ENCODE data around the gene CHRM2.

CHRM2 gene

GRCh38 chr7:136878878-136879277 lies 10.4 kb downstream of the CHRM2 start:
- H3K4me3 Mint-ChIP-seq = no peak overlapping the region
- no peaks in the 10 kb centered on the region for H3K4me1 Mint-ChIP-seq
- H3K9me3 Mint-ChIP-seq = no peaks in the 10 kb centered on the region
- no peaks in the 10 kb centered on the region for H3K36me3 Mint-ChIP-seq
- no peak overlapping the region for H3K27ac Mint-ChIP-seq
- H3K27me3 Mint-ChIP-seq = no peaks in the 10 kb centered on the region

DNA sequence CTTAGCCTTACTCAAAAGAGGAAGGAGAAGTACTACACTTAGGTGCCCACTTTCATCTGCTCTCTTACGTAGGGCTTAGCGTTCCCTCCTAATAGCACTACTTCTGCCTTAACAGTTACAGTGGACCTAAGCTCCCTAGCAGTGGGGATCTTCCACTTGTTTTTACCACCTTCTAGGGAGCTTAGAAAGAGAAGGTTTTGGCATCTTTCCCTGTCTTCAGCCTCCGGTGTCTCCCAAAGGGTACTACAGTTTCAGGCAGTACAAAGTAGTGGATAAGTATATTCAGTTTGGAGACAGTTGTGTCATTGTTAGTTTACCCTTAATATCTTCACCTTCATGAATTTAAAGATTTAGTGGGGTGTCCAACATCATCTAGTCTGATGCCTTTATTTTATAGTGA lies 14.6 kb downstream of the CHRM2 start:
- Mint-ChIP-seq H3K36me3 (no peaks in the 10 kb centered on the region), H3K27me3 (no peaks in the 10 kb centered on the region), H3K4me1 (no peaks in the 10 kb centered on the region), H3K4me3 (no peak overlapping the region), H3K27ac (no peak overlapping the region), H3K9me3 (no peaks in the 10 kb centered on the region)

- H3K36me3 Mint-ChIP-seq = no peaks in the 10 kb centered on the region
- no peak overlapping the region for H3K4me3 Mint-ChIP-seq
- H3K4me1 Mint-ChIP-seq = no peaks in the 10 kb centered on the region
- no peaks in the 10 kb centered on the region for H3K27me3 Mint-ChIP-seq
- no peak overlapping the region for H3K27ac Mint-ChIP-seq
- no peaks in the 10 kb centered on the region for H3K9me3 Mint-ChIP-seq
Measured at GRCh38 chr7:136884492-136884891, 16.0 kb downstream of the CHRM2 start.

- no peaks in the 10 kb centered on the region for H3K4me1 Mint-ChIP-seq
- no peak overlapping the region for H3K27ac Mint-ChIP-seq
- H3K27me3 Mint-ChIP-seq = no peaks in the 10 kb centered on the region
- no peak overlapping the region for H3K4me3 Mint-ChIP-seq
- no peaks in the 10 kb centered on the region for H3K9me3 Mint-ChIP-seq
- no peaks in the 10 kb centered on the region for H3K36me3 Mint-ChIP-seq
Measured at GRCh38 chr7:136887317-136887716, 18.9 kb downstream of the CHRM2 start.

GRCh38 chr7:136890399-136890798 lies 21.9 kb downstream of the CHRM2 start:
- H3K4me1 Mint-ChIP-seq = no peaks in the 10 kb centered on the region
- H3K27me3 Mint-ChIP-seq = no peaks in the 10 kb centered on the region
- no peaks in the 10 kb centered on the region for H3K9me3 Mint-ChIP-seq
- no peak overlapping the region for H3K4me3 Mint-ChIP-seq
- no peaks in the 10 kb centered on the region for H3K36me3 Mint-ChIP-seq
- H3K27ac Mint-ChIP-seq = no peak overlapping the region

GRCh38 chr7:136891850-136892249 lies 23.4 kb downstream of the CHRM2 start:
- Mint-ChIP-seq H3K27me3 (no peaks in the 10 kb centered on the region), H3K27ac (no peak overlapping the region), H3K4me1 (no peaks in the 10 kb centered on the region), H3K4me3 (no peak overlapping the region), H3K9me3 (no peaks in the 10 kb centered on the region), H3K36me3 (no peaks in the 10 kb centered on the region)

GRCh38 chr7:136894789-136895188 lies 26.3 kb downstream of the CHRM2 start:
- Mint-ChIP-seq H3K9me3 (no peaks in the 10 kb centered on the region), H3K27me3 (no peaks in the 10 kb centered on the region), H3K4me1 (no peaks in the 10 kb centered on the region), H3K4me3 (no peak overlapping the region), H3K36me3 (no peaks in the 10 kb centered on the region), H3K27ac (no peak overlapping the region)

DNA sequence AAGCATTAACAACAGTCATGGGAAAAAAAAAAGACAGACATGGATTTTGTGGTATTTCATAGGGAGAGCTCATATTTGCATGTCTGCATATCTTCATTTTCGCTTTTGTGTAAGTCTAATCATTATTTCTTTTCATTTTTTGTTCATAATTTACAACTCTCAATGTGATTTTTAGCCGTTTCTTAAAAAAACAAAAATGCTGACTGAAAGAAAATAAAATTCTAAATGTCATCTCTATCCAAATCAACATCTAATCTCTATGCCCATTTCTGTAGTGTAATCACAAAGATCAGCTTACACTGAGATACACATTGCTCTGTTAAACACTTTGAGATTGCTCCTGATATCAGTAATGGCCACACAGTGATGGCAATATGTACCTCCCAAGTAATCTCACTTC lies 29.2 kb downstream of the CHRM2 start:
- Mint-ChIP-seq H3K27ac (no peak overlapping the region), H3K36me3 (no peaks in the 10 kb centered on the region), H3K9me3 (no peaks in the 10 kb centered on the region), H3K4me1 (no peaks in the 10 kb centered on the region), H3K4me3 (no peak overlapping the region), H3K27me3 (no peaks in the 10 kb centered on the region)

DNA sequence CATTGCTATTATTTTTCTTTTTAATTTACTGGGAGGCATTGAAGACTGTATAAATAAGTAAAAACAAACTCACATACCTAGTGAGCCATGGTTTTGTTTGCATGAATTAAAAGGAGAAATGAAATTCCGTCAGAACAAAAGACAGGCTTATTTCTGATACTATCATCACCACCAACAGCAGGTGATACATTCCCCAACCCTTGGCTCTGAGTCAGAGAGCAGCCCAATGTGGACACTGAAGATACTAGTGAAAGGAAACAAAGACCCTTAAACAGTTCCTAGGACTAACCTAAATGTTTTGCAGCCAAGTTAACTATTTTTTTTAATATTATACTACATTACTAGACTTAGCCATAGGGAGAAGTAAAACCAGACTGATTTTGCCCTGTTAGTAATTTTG lies 31.6 kb downstream of the CHRM2 start:
- H3K9me3 Mint-ChIP-seq = no peaks in the 10 kb centered on the region
- no peak overlapping the region for H3K27ac Mint-ChIP-seq
- H3K4me3 Mint-ChIP-seq = no peak overlapping the region
- no peaks in the 10 kb centered on the region for H3K27me3 Mint-ChIP-seq
- no peaks in the 10 kb centered on the region for H3K4me1 Mint-ChIP-seq
- no peaks in the 10 kb centered on the region for H3K36me3 Mint-ChIP-seq

GRCh38 chr7:136910771-136911170 lies 42.3 kb downstream of the CHRM2 start:
- H3K4me1 Mint-ChIP-seq = no peaks in the 10 kb centered on the region
- H3K36me3 Mint-ChIP-seq = no peaks in the 10 kb centered on the region
- peaks cover 9% of the 10 kb centered on the region for H3K9me3 Mint-ChIP-seq
- no peak overlapping the region for H3K4me3 Mint-ChIP-seq
- no peaks in the 10 kb centered on the region for H3K27me3 Mint-ChIP-seq
- no peak overlapping the region for H3K27ac Mint-ChIP-seq

GRCh38 chr7:136911344-136911743 lies 42.9 kb downstream of the CHRM2 start:
- Mint-ChIP-seq H3K27me3 (no peaks in the 10 kb centered on the region), H3K36me3 (no peaks in the 10 kb centered on the region), H3K27ac (no peak overlapping the region), H3K9me3 (peaks cover 9% of the 10 kb centered on the region), H3K4me1 (no peaks in the 10 kb centered on the region), H3K4me3 (no peak overlapping the region)

DNA sequence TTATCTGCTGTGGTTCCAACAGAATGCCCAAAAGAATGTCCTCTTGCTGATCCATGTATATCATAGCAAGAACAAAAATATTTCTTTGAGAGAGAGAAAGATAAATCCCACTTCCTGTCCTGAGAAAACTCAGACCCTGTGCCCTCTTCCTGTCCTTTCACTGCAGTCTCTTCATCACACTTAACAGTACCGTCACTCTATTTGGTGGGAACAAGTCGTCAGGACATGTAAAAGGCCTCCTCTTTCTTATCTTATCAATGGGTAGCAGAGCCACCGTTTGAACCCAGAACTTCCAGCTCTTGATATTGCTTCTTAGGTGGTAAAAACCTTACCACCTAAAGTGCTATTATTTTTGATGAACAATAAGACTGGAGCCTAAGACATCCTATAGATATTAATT lies 43.9 kb downstream of the CHRM2 start:
- no peaks in the 10 kb centered on the region for H3K27me3 Mint-ChIP-seq
- H3K4me3 Mint-ChIP-seq = no peak overlapping the region
- no peak overlapping the region for H3K27ac Mint-ChIP-seq
- H3K36me3 Mint-ChIP-seq = no peaks in the 10 kb centered on the region
- H3K4me1 Mint-ChIP-seq = no peaks in the 10 kb centered on the region
- H3K9me3 Mint-ChIP-seq = peaks cover 9% of the 10 kb centered on the region

DNA sequence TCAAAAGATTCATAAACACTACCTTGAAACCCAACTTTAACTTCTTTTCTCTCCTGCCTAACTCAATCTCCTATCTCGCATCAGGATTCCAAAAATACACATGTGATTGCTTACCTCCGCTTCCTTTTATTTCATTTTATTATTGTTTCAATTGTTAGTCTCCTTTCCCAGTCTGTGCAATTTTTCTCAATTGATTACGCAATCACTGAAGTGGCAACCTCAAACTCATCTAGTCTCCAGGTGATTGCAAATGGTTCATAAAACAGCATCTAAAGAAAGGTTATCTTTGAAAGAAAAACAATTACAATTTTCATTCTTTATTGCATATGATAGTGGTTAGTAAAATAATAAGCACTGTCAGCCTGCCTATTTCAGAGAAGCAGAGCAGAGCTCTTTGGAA lies 45.6 kb downstream of the CHRM2 start:
- Mint-ChIP-seq H3K27me3 (no peaks in the 10 kb centered on the region), H3K27ac (no peak overlapping the region), H3K4me3 (no peak overlapping the region), H3K9me3 (no peaks in the 10 kb centered on the region), H3K4me1 (no peaks in the 10 kb centered on the region), H3K36me3 (no peaks in the 10 kb centered on the region)

- no peak overlapping the region for H3K4me3 Mint-ChIP-seq
- H3K27me3 Mint-ChIP-seq = no peaks in the 10 kb centered on the region
- H3K9me3 Mint-ChIP-seq = peaks cover 6% of the 10 kb centered on the region
- no peaks in the 10 kb centered on the region for H3K36me3 Mint-ChIP-seq
- H3K4me1 Mint-ChIP-seq = no peaks in the 10 kb centered on the region
- no peak overlapping the region for H3K27ac Mint-ChIP-seq
Measured at GRCh38 chr7:136919820-136920219, 51.4 kb downstream of the CHRM2 start.

GRCh38 chr7:136923111-136923667 lies 54.7 kb downstream of the CHRM2 start:
- H3K27me3 Mint-ChIP-seq = no peaks in the 10 kb centered on the region
- H3K9me3 Mint-ChIP-seq = peaks cover 8% of the 10 kb centered on the region
- H3K27ac Mint-ChIP-seq = no peak overlapping the region
- H3K4me1 Mint-ChIP-seq = no peaks in the 10 kb centered on the region
- no peaks in the 10 kb centered on the region for H3K36me3 Mint-ChIP-seq
- H3K4me3 Mint-ChIP-seq = no peak overlapping the region

DNA sequence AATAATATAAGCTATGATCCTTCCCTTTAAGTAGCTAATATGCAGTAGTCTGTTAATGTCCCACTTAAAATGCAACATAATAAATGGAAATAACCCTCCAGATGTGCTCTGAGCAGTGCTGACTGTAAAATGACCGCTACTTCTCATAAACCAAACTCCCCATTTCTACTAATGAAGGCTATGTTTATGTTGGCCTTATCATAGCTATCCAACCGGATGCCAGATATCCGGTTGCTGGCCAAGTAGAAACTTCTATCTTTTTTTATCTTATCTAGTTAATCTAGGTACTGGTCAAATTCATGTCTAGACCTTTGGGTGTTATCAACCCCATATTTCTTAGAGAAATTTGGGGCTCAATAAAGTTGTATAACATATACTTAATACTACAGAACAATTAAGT lies 56.6 kb downstream of the CHRM2 start:
- Mint-ChIP-seq H3K36me3 (no peaks in the 10 kb centered on the region), H3K27ac (no peak overlapping the region), H3K4me3 (no peak overlapping the region), H3K4me1 (no peaks in the 10 kb centered on the region), H3K9me3 (peaks cover 8% of the 10 kb centered on the region), H3K27me3 (no peaks in the 10 kb centered on the region)

DNA sequence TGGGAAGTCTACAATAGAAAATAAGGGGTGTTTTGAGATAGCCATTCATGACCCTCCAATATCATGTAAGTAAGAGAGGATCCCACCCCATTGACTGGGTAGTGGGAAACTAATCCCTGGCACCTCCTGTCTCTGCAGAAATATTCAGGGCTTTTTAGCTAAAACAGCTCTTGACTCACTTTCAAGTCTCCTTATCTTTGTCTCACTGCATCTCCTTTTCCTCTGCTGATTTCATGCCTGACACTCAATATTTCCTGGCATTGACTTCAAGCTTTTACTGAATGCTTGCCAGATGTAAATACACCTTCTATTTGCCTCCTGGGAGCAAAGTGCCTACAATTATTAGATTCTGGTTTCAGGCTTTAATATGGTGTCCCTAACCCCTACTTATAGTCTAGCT lies 57.1 kb downstream of the CHRM2 start:
- no peak overlapping the region for H3K4me3 Mint-ChIP-seq
- H3K4me1 Mint-ChIP-seq = no peaks in the 10 kb centered on the region
- H3K27ac Mint-ChIP-seq = no peak overlapping the region
- no peaks in the 10 kb centered on the region for H3K36me3 Mint-ChIP-seq
- H3K27me3 Mint-ChIP-seq = no peaks in the 10 kb centered on the region
- peaks cover 8% of the 10 kb centered on the region for H3K9me3 Mint-ChIP-seq

Measured in activated naive CD4-positive, alpha-beta T cell treated with anti-CD3 and anti-CD28 coated beads, Interleukin-2, amount 50 U/mL, for 24 hours (primary cell).